ENCODE results near the gene MRPL55. TPM values are rescaled to one million over a fixed set of nuclear protein-coding genes. Genes with fewer than 3 reads are reported as not detected.
A peak's percentile ranks its signal among the peaks of the same experiment; 100 is the strongest.

MRPL55 gene
- total and polyA plus RNA-seq, 2 of the 13 experiments (the other 11 are each of a cell fraction or from before 2014, with no cell fraction given) = 58.6 to 92.9 TPM

DNA sequence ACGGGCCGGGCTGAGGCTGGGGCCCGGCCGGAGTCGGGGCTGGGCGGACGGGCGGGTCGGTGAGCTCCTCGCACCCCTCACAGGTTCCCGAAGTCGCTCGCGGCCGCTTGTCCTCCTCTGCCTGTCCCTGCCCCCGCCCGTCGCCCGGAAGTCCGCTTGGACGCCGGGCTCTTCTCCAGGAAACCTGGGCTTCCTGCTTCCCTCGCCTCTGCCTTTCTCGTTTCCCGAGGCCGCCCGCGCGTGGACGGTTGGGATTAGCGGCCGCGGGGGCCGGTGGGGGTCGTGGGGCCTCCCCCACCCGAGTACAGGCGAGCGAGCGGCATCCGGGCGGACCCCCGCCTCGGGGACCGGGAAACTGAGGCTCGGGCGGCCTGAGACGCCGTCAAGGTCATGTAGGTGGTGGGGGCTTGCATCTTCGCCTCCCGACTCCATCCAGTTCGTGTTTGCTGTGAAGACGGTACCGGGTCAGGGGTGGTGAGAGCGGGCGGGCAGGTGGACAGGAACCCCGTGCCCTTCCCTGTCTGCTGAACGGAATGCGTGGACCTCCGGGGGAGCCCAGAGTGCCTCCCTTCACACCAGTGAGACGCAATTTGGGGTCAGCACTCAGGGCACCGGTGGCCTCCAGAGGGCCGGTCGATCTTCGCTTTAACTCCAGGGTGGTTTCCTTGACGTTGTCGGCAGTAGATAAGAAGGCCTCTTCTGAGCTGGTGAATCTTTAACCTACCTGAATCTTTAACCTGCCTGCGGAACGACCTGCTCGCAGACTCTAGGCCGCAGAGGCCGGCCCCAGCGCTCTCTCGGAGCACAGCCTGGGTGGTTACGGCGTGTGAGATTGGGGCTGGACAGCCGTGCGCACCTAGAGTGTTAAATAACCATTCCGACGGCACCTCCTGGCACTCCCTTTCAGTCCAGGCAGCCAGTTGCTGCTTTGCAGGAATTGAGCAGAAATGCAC, 25.9 kb downstream of the MRPL55 start (continued):
- TF ChIP-seq SOX13 (IDR thresholded peaks at IDR 0.05) (no peak), SOX13 (CRISPR knock-in tag; conservative IDR thresholded peaks at IDR 0.05 in 1 of 2, IDR thresholded peaks at IDR 0.05 in 1 of 2) (no peak), ZSCAN30 (CRISPR knock-in tag; IDR thresholded peaks at IDR 0.05) (peak; percentile 81; the same call in 1 of the 2 replicates), TBX2 (CRISPR knock-in tag; IDR thresholded peaks at IDR 0.05; ENCODE audit: borderline replicate concordance) (no peak; the same call in none of the 2 replicates), MAZ (IDR thresholded peaks at IDR 0.05; ENCODE audit: borderline replicate concordance, low read depth, low read length) (no peak), MAZ (CRISPR knock-in tag; IDR thresholded peaks at IDR 0.05; ENCODE audit: low read depth) (no peak), NR1H2 (CRISPR knock-in tag; IDR thresholded peaks at IDR 0.05; ENCODE audit: borderline replicate concordance, low read depth) (no peak; the same call in 1 of the 2 replicates), HDAC6 (IDR thresholded peaks at IDR 0.05; ENCODE audit: low read depth, low read length) (no peak), ZMAT3 (CRISPR knock-in tag; conservative IDR thresholded peaks at IDR 0.05) (no peak; the same call in 1 of the 2 replicates), NRL (CRISPR knock-in tag; IDR thresholded peaks at IDR 0.05; ENCODE audit: borderline replicate concordance) (peak; percentile 78; the same call in 1 of the 2 replicates), BRD4 (CRISPR knock-in tag; IDR thresholded peaks at IDR 0.05) (peak; percentile 23; the same call in 1 of the 2 replicates), POGZ (CRISPR knock-in tag; IDR thresholded peaks at IDR 0.05) (no peak), STAG1 (CRISPR knock-in tag; IDR thresholded peaks at IDR 0.05) (no peak), RAD21 (CRISPR knock-in tag; IDR thresholded peaks at IDR 0.05) (no peak), ZNF713 (CRISPR knock-in tag; IDR thresholded peaks at IDR 0.05) (no peak), ZFP82 (CRISPR knock-in tag; IDR thresholded peaks at IDR 0.05; ENCODE audit: borderline replicate concordance) (peak; percentile 23; the same call in 1 of the 2 replicates), ZBTB8A (CRISPR knock-in tag; IDR thresholded peaks at IDR 0.05; ENCODE audit: borderline replicate concordance, low read depth) (no peak), YEATS2 (CRISPR knock-in tag; IDR thresholded peaks at IDR 0.05; ENCODE audit: borderline replicate concordance) (no peak), CBFB (CRISPR knock-in tag; IDR thresholded peaks at IDR 0.05) (no peak), ZNF737 (CRISPR knock-in tag; IDR thresholded peaks at IDR 0.05; ENCODE audit: borderline replicate concordance) (no peak), ERF (CRISPR knock-in tag; IDR thresholded peaks at IDR 0.05) (no peak)
- TF ChIP-seq, protein P1, sequence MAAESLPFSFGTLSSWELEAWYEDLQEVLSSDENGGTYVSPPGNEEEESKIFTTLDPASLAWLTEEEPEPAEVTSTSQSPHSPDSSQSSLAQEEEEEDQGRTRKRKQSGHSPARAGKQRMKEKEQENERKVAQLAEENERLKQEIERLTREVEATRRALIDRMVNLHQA (CRISPR knock-in tag; IDR thresholded peaks at IDR 0.05) = no peak
- TF ChIP-seq, protein P2, sequence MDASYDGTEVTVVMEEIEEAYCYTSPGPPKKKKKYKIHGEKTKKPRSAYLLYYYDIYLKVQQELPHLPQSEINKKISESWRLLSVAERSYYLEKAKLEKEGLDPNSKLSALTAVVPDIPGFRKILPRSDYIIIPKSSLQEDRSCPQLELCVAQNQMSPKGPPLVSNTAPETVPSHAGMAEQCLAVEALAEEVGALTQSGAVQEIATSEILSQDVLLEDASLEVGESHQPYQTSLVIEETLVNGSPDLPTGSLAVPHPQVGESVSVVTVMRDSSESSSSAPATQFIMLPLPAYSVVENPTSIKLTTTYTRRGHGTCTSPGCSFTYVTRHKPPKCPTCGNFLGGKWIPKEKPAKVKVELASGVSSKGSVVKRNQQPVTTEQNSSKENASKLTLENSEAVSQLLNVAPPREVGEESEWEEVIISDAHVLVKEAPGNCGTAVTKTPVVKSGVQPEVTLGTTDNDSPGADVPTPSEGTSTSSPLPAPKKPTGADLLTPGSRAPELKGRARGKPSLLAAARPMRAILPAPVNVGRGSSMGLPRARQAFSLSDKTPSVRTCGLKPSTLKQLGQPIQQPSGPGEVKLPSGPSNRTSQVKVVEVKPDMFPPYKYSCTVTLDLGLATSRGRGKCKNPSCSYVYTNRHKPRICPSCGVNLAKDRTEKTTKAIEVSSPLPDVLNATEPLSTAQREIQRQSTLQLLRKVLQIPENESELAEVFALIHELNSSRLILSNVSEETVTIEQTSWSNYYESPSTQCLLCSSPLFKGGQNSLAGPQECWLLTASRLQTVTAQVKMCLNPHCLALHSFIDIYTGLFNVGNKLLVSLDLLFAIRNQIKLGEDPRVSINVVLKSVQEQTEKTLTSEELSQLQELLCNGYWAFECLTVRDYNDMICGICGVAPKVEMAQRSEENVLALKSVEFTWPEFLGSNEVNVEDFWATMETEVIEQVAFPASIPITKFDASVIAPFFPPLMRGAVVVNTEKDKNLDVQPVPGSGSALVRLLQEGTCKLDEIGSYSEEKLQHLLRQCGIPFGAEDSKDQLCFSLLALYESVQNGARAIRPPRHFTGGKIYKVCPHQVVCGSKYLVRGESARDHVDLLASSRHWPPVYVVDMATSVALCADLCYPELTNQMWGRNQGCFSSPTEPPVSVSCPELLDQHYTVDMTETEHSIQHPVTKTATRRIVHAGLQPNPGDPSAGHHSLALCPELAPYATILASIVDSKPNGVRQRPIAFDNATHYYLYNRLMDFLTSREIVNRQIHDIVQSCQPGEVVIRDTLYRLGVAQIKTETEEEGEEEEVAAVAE (CRISPR knock-in tag; IDR thresholded peaks at IDR 0.05; ENCODE audit: borderline replicate concordance) = no peak
- TF ChIP-seq, protein P3, sequence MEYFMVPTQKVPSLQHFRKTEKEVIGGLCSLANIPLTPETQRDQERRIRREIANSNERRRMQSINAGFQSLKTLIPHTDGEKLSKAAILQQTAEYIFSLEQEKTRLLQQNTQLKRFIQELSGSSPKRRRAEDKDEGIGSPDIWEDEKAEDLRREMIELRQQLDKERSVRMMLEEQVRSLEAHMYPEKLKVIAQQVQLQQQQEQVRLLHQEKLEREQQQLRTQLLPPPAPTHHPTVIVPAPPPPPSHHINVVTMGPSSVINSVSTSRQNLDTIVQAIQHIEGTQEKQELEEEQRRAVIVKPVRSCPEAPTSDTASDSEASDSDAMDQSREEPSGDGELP (IDR thresholded peaks at IDR 0.05; ENCODE audit: borderline replicate concordance, low read depth) = no peak
- TF ChIP-seq, protein P4, sequence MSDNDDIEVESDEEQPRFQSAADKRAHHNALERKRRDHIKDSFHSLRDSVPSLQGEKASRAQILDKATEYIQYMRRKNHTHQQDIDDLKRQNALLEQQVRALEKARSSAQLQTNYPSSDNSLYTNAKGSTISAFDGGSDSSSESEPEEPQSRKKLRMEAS (IDR thresholded peaks at IDR 0.05) = no peak

All from HepG2 (cell line).